Lower leg skin (tissue), 4 donors: ENCODE results near the gene B4GALT4. TPM values are rescaled to one million over a fixed set of nuclear protein-coding genes. Genes with fewer than 3 reads are reported as not detected.

ENCODE experiments used
- DNase-seq, 2 donors: peaks; one replicate each; pipeline ENCODE4 v3.0.0-alpha.2; 2019; ENCODE audit warnings: low spot score in 2 of 2
- H3K4me3 ChIP-seq: fragments of 200-600 bp; sonication (generic); 2 replicates; pipeline ENCODE4 v1.5.1; 2017; ENCODE audit warnings: mild to moderate bottlenecking, low read depth; ENCODE audit not compliant: poor library complexity, severe bottlenecking
- POLR2A ChIP-seq, 2 donors: fragments of 450-650 bp; IDR thresholded peaks; one replicate each; pipeline ENCODE4 v1.6.1; 2016 to 2017; ENCODE audit warnings: antibody characterized with exemption in 2 of 2, mild to moderate bottlenecking in 1 of 2, moderate library complexity in 1 of 2
- WGBS, 2 donors: methylation state at CpG; one replicate each; pipeline ENCODE4 v1.1.5; 2018; 5-methylcytosine and 5-hydroxymethylcytosine counted together
- intact Hi-C: fragments of 100-400 bp; cut with DNase I; formaldehyde crosslinking; loops from one replicate; pipeline ENCODE4 v1.15.0; 2023; ENCODE audit warnings: low total_unique reads
- total RNA-seq, 4 donors: library from RNA; depleted of rRNA; stranded (reverse); fragments of >200 nt; gene quantifications; one replicate each; pipeline ENCODE4 v1.1.0, GENCODE V29; 2016
- TF ChIP-seq, protein P1 (sequence below), 3 donors: fragments of 450-650 bp; IDR thresholded peaks; one replicate each; pipeline ENCODE4 v1.5.1; 2016; ENCODE audit warnings: antibody characterized with exemption in 3 of 3, mild to moderate bottlenecking in 3 of 3, moderate library complexity in 2 of 3

B4GALT4 gene
- total RNA-seq, 4 donors from 2014 or later: 23.1 to 44.4 (median 38.2) TPM

DNA sequence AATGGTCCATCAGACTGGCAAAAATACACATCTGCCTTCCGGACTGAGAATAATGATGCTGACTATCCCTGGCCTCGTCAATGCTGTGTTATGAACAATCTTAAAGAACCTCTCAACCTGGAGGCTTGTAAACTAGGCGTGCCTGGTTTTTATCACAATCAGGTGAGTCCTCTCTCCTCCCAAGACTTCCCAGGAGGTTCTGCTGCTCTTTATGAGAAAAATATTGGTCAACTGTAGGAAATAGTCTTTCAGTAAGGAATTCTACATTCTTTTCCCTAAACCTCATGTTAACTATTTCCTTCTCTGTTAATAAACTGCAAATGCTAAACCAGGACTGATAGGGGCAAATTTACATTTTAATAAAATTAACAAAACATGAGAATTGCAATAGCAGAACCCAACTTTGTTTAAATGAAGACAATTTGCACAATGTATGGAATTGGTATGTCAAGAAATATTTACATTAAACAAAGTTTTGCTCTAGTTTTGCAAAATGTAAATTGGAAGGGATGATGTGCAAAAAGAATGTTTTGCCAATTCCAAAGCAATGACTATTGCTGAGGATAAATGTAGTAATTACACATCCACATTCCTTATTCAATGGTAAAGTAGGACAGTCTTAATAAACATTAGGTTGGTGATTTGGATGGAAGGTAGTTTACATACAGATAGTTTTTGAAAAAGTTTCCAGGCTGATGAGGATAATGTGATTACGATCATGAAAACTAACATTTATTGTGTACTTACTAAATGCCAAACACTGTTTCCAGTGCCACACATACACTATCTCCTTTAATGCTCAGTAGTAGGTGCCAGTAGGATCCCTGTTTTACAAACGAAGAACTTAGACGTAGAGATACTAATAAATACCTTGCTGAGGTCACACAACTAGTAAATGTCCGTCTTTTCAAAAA is 46.2 kb downstream of the B4GALT4 start:
- intact Hi-C loops: no loop called here
- TF ChIP-seq, protein P1, sequence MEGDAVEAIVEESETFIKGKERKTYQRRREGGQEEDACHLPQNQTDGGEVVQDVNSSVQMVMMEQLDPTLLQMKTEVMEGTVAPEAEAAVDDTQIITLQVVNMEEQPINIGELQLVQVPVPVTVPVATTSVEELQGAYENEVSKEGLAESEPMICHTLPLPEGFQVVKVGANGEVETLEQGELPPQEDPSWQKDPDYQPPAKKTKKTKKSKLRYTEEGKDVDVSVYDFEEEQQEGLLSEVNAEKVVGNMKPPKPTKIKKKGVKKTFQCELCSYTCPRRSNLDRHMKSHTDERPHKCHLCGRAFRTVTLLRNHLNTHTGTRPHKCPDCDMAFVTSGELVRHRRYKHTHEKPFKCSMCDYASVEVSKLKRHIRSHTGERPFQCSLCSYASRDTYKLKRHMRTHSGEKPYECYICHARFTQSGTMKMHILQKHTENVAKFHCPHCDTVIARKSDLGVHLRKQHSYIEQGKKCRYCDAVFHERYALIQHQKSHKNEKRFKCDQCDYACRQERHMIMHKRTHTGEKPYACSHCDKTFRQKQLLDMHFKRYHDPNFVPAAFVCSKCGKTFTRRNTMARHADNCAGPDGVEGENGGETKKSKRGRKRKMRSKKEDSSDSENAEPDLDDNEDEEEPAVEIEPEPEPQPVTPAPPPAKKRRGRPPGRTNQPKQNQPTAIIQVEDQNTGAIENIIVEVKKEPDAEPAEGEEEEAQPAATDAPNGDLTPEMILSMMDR (IDR thresholded peaks at IDR 0.05): no peak
- no peak for TF ChIP-seq POLR2A (IDR thresholded peaks at IDR 0.05)
- 69 to 73% methylated on average over 7 of the region's 7 CpGs for WGBS, 2 donors
- no peak overlapping the region for H3K4me3 ChIP-seq
- no peak for DNase-seq

DNA sequence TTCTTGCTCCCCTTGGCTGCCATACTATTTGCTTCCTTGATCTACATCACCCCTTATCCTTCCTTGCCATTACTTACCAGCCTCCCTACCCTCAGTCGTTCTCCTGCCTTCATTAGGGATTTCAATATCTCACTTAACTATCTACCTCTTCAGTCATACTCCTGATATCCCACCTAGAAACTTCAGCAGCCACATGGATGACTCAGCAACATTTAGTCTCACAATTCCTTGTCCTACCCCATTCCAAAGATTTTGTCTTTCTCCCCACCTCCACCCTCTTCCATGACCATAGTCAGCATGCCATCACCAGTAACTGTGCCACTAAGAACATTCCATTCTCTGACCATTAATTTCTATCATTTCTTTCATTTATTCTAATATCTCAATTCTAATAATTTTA is 48.9 kb downstream of the B4GALT4 start:
- WGBS, 2 donors: 78 to 89% methylated on average over 1 of the region's 1 CpG
- DNase-seq: no peak
- no peak overlapping the region for H3K4me3 ChIP-seq
- TF ChIP-seq POLR2A (IDR thresholded peaks at IDR 0.05): no peak
- TF ChIP-seq, protein P1 (IDR thresholded peaks at IDR 0.05): no peak
- intact Hi-C loops: no loop called here

DNA sequence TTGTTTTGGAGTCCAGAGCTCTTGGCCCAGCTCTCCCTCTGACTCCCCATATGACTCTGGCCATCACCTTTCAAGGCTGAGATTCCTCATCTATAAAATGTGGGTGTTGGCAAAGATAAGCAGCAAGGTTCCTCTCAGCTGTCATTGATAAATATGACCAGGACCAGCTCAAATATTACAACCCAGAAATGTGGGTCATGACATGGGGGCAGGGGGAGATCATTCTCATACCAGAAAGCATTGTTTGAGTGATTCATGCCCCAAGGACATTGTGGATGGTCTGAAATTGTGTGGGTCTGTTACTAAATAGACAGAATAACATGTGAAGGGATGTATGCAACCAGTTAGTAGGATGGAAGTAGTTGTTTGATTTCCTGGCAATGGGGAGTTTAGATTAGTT is 53.4 kb downstream of the B4GALT4 start:
- no peak for TF ChIP-seq POLR2A (IDR thresholded peaks at IDR 0.05)
- TF ChIP-seq, protein P1 (IDR thresholded peaks at IDR 0.05): no peak
- H3K4me3 ChIP-seq: no peak overlapping the region
- no peak for DNase-seq
- intact Hi-C loops: no loop called here

DNA sequence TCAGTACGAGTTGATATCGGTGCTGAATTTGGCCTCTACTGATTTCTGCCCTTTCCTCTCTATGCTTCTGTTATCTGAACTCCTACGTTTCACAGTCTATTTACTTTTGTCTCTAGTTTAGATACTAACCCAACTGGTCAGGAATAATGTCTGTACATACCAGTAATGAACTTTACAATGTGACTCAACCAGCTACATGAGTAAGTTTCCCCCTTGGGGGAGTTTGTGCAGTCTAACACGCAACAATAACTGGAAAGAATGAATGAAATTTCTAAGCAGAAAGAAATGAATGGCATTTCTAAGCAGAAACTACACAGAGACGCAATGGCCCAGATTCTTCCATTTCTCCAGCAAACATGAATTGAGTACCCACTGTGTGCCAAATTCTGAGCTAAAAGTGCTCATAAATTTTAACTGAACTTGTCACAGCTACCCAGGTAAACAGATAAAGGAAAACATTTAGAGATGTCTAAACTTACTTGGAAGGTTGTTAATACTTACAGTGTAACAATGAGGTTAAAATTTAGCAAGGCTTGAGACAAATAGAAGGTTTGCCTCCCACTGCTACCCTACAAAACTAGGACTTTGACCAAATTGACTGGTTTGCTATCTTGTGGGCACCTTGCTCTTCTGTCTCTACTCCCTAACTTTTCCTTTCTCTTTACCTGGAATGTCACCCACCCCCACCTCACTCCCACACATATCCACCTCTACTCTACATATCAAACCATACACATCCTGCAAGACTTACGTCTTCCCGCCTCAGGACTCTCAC is 55.7 kb downstream of the B4GALT4 start:
- no peak for TF ChIP-seq POLR2A (IDR thresholded peaks at IDR 0.05)
- TF ChIP-seq, protein P1 (IDR thresholded peaks at IDR 0.05): no peak
- no peak overlapping the region for H3K4me3 ChIP-seq
- no peak for DNase-seq
- WGBS, 2 donors: 86 to 87% methylated on average over 7 of the region's 7 CpGs
- intact Hi-C loops: no loop called here

DNA sequence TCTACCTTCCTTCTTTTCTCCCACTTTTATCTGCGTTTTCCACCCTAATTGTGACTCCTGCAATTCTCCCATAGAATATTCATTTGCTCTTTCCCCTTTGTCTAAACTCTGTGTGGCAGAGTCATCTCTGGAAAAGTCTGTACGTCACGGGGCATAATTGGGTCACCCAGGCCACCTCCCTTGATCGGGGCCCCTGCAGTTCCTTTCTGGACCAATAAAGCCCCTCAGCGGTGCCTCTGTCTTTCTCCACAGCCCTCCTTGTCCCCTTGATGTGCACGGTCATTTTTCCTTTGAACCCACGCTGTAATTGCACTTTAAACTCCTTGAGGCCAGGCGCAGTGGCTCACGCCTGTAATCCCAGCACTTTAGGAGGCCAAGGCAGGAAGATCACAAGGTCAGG is 56.6 kb downstream of the B4GALT4 start:
- WGBS, 2 donors: 68 to 80% methylated on average over 9 of the region's 9 CpGs
- TF ChIP-seq POLR2A (IDR thresholded peaks at IDR 0.05): no peak
- TF ChIP-seq, protein P1 (IDR thresholded peaks at IDR 0.05): no peak
- intact Hi-C loops: no loop called here
- H3K4me3 ChIP-seq: no peak overlapping the region
- no peak for DNase-seq
